ENCODE measurements around the gene KIFBP.

The KIFBP gene

GRCh38 chr10:68982389-68982788, 6.2 kb upstream of the KIFBP start:
- TF ChIP-seq CTCF (IDR thresholded peaks at IDR 0.05; ENCODE audit: insufficient read depth, missing control alignments) = no peak
- no peak for FAIRE-seq
- DNase-seq (ENCODE audit: insufficient read length, low spot score) = no peak

- FAIRE-seq (no peak), DNase-seq (ENCODE audit: insufficient read length, low spot score) (no peak)
- no peak for TF ChIP-seq CTCF (IDR thresholded peaks at IDR 0.05; ENCODE audit: insufficient read depth, missing control alignments)
Measured at GRCh38 chr10:68987611-68988010, 992 bp upstream of the KIFBP start.

- no peak for TF ChIP-seq CTCF (IDR thresholded peaks at IDR 0.05; ENCODE audit: insufficient read depth, missing control alignments)
- DNase-seq (ENCODE audit: insufficient read length, low spot score) (no peak), FAIRE-seq (no peak)
Measured at GRCh38 chr10:68989317-68989990, 851 bp downstream of the KIFBP start.

- TF ChIP-seq CTCF (IDR thresholded peaks at IDR 0.05; ENCODE audit: insufficient read depth, missing control alignments) = no peak
- DNase-seq (ENCODE audit: insufficient read length, low spot score) (no peak), FAIRE-seq (no peak)
Measured at GRCh38 chr10:68992636-68993440, 4.2 kb downstream of the KIFBP start.

- TF ChIP-seq CTCF (IDR thresholded peaks at IDR 0.05; ENCODE audit: insufficient read depth, missing control alignments) = no peak
- no peak for FAIRE-seq
Measured at GRCh38 chr10:68997211-68997610, 8.6 kb downstream of the KIFBP start.

GRCh38 chr10:69004821-69005220, 16.2 kb downstream of the KIFBP start:
- TF ChIP-seq CTCF (IDR thresholded peaks at IDR 0.05; ENCODE audit: insufficient read depth, missing control alignments) = peak; percentile 43
- DNase-seq (ENCODE audit: insufficient read length, low spot score) (no peak), FAIRE-seq (no peak)

More at GRCh38 chr10:68997211-68997610, 8.6 kb downstream of the KIFBP start:
- DNase-seq (ENCODE audit: insufficient read length, low spot score) = no peak
